T-helper 1 cell treated with Interleukin-12 subunit alpha and Interleukin-12 subunit beta and Interleukin-4 antibody, amounts not matched to agents 30 μg/mL and 1 μg/mL, for 36 hours (primary cell): ENCODE data around the gene AP4S1.

ENCODE experiments used
- H3K27ac Mint-ChIP-seq: one replicate; pipeline ENCODE4 v1.8.0; 2021; ENCODE audit warnings: mild to moderate bottlenecking, mixed read lengths
- H3K27me3 Mint-ChIP-seq: one replicate; pipeline ENCODE4 v1.8.0; 2021; ENCODE audit warnings: low read depth, mixed read lengths
- H3K36me3 Mint-ChIP-seq: one replicate; pipeline ENCODE4 v1.8.0; 2021; ENCODE audit warnings: low read depth, mixed read lengths
- H3K4me1 Mint-ChIP-seq: one replicate; pipeline ENCODE4 v1.8.0; 2021; ENCODE audit warnings: low read depth, mixed read lengths
- H3K4me3 Mint-ChIP-seq: one replicate; pipeline ENCODE4 v1.8.0; 2021; ENCODE audit warnings: mild to moderate bottlenecking, moderate library complexity, mixed read lengths
- H3K9me3 Mint-ChIP-seq: one replicate; pipeline ENCODE4 v1.8.0; 2021; ENCODE audit warnings: mixed read lengths

AP4S1 gene

GRCh38 chr14:31139301-31139847 lies 113.9 kb downstream of the AP4S1 start:
- H3K9me3 Mint-ChIP-seq, result no peaks in the 10 kb centered on the region
- H3K36me3 Mint-ChIP-seq, result peaks cover 31% of the 10 kb centered on the region

GRCh38 chr14:31142455-31143087 lies 117.1 kb downstream of the AP4S1 start:
- no peak overlapping the region for H3K4me3 Mint-ChIP-seq
- H3K36me3 Mint-ChIP-seq, result peaks cover 25% of the 10 kb centered on the region
- H3K27ac Mint-ChIP-seq, result no peak overlapping the region
- no peaks in the 10 kb centered on the region for H3K4me1 Mint-ChIP-seq
- H3K9me3 Mint-ChIP-seq, result no peaks in the 10 kb centered on the region
- H3K27me3 Mint-ChIP-seq, result no peaks in the 10 kb centered on the region

More at GRCh38 chr14:31139301-31139847, 113.9 kb downstream of the AP4S1 start:
- Mint-ChIP-seq H3K27me3 (no peaks in the 10 kb centered on the region), H3K27ac (no peak overlapping the region), H3K4me3 (no peak overlapping the region), H3K4me1 (no peaks in the 10 kb centered on the region)
